Astrocyte (in vitro differentiated cells and primary cell): ENCODE results near the gene RHBG. TPM values are rescaled to one million over a fixed set of nuclear protein-coding genes. Genes with fewer than 3 reads are reported as not detected.
A peak's percentile ranks its signal among the peaks of the same experiment; 100 is the strongest.

Source experiments
- DNase-seq: peaks from one replicate; pipeline ENCODE4 v3.0.0-alpha.2; 2010; ENCODE audit warnings: low read depth
- FAIRE-seq: peaks from 2 replicates; lab custom pipeline; 2011; peaks lifted over from hg19 to GRCh38; lab: Jason Lieb, UNC
- H2AFZ ChIP-seq: 2 replicates; pipeline ENCODE4 v1.6.0; 2012; ENCODE audit warnings: low read depth, low read length, inconsistent platforms
- H3K27ac ChIP-seq: 2 replicates; pipeline ENCODE4 v1.5.1; 2011; ENCODE audit warnings: low read depth, low read length, inconsistent platforms
- H3K27me3 ChIP-seq: 2 replicates; pipeline ENCODE4 v1.6.0; 2011; ENCODE audit warnings: low read length, inconsistent platforms; ENCODE audit not compliant: insufficient read depth
- H3K36me3 ChIP-seq: 2 replicates; pipeline ENCODE4 v1.5.1; 2011; ENCODE audit warnings: low read length, inconsistent platforms; ENCODE audit not compliant: insufficient read depth
- H3K4me1 ChIP-seq: 2 replicates; pipeline ENCODE4 v1.5.1; 2011; ENCODE audit warnings: low read length, inconsistent platforms; ENCODE audit not compliant: insufficient read depth
- H3K4me2 ChIP-seq: 2 replicates; pipeline ENCODE4 v1.6.0; 2012; ENCODE audit warnings: low read length, inconsistent platforms
- H3K4me3 ChIP-seq: 2 replicates; pipeline ENCODE4 v1.5.1; 2011; ENCODE audit warnings: low read depth, mild to moderate bottlenecking, low read length, inconsistent platforms; ENCODE audit not compliant: insufficient read depth
- H3K79me2 ChIP-seq: 2 replicates; pipeline ENCODE4 v1.6.0; 2012; ENCODE audit warnings: mild to moderate bottlenecking, low read length, inconsistent platforms; ENCODE audit not compliant: insufficient read depth
- H3K9ac ChIP-seq: 2 replicates; pipeline ENCODE4 v1.6.0; 2012; ENCODE audit warnings: mild to moderate bottlenecking, low read length, inconsistent platforms
- H3K9me3 ChIP-seq: 2 replicates; pipeline ENCODE4 v1.5.1; 2012; ENCODE audit warnings: low read depth, mild to moderate bottlenecking, low read length, inconsistent platforms; ENCODE audit not compliant: insufficient read depth
- H4K20me1 ChIP-seq: 2 replicates; pipeline ENCODE4 v1.6.0; 2012; ENCODE audit warnings: low read length, inconsistent platforms; ENCODE audit not compliant: insufficient read depth
- H3K27ac Mint-ChIP-seq: one replicate; pipeline ENCODE4 v1.8.0; 2021; ENCODE audit warnings: mild to moderate bottlenecking, mixed read lengths; ENCODE audit not compliant: unreplicated experiment
- H3K27me3 Mint-ChIP-seq: one replicate; pipeline ENCODE4 v1.8.0; 2021; ENCODE audit warnings: low read depth, mixed read lengths; ENCODE audit not compliant: unreplicated experiment
- H3K36me3 Mint-ChIP-seq: one replicate; pipeline ENCODE4 v1.8.0; 2021; ENCODE audit warnings: low read depth, mixed read lengths; ENCODE audit not compliant: unreplicated experiment
- H3K4me1 Mint-ChIP-seq: one replicate; pipeline ENCODE4 v1.8.0; 2021; ENCODE audit warnings: low read depth, mixed read lengths; ENCODE audit not compliant: unreplicated experiment
- H3K4me3 Mint-ChIP-seq: one replicate; pipeline ENCODE4 v1.8.0; 2021; ENCODE audit warnings: mild to moderate bottlenecking, moderate library complexity, mixed read lengths; ENCODE audit not compliant: unreplicated experiment
- H3K9me3 Mint-ChIP-seq: one replicate; pipeline ENCODE4 v1.8.0; 2021; ENCODE audit warnings: mild to moderate bottlenecking, mixed read lengths; ENCODE audit not compliant: unreplicated experiment
- EZH2 ChIP-seq: IDR thresholded peaks from 2 replicates; pipeline ENCODE4 v1.6.1; 2012; ENCODE audit warnings: mild to moderate bottlenecking, low read length, inconsistent platforms; ENCODE audit not compliant: insufficient read depth
- total RNA-seq: library from RNA; stranded (reverse); gene quantifications from 2 replicates; pipeline ENCODE4 v1.2.1, GENCODE V29; 2021
- TF ChIP-seq, protein P1 (sequence below): IDR thresholded peaks from 2 replicates; pipeline ENCODE4 v1.5.1; 2011; ENCODE audit warnings: low read depth, mild to moderate bottlenecking, inconsistent platforms, low read length, moderate library complexity; ENCODE audit not compliant: insufficient read depth

RHBG gene
- total RNA-seq, 1 donor from 2014 or later = not detected

GRCh38 chr1:156385534-156386031 is 16.6 kb downstream of the RHBG start:
- no peaks in the 10 kb centered on the region for H3K79me2 ChIP-seq
- H3K27me3 Mint-ChIP-seq = peaks cover 57% of the 10 kb centered on the region
- H2AFZ ChIP-seq = peak overlapping the region; percentile 4
- no peak overlapping the region for H3K4me3 Mint-ChIP-seq
- H3K9me3 ChIP-seq = no peaks in the 10 kb centered on the region
- H3K4me3 ChIP-seq = no peak overlapping the region
- H3K9ac ChIP-seq = no peak overlapping the region
- no peak overlapping the region for H3K4me2 ChIP-seq
- no peaks in the 10 kb centered on the region for H3K36me3 ChIP-seq
- H3K36me3 Mint-ChIP-seq = no peaks in the 10 kb centered on the region
- peaks cover 22% of the 10 kb centered on the region for H3K27me3 ChIP-seq
- TF ChIP-seq, protein P1, sequence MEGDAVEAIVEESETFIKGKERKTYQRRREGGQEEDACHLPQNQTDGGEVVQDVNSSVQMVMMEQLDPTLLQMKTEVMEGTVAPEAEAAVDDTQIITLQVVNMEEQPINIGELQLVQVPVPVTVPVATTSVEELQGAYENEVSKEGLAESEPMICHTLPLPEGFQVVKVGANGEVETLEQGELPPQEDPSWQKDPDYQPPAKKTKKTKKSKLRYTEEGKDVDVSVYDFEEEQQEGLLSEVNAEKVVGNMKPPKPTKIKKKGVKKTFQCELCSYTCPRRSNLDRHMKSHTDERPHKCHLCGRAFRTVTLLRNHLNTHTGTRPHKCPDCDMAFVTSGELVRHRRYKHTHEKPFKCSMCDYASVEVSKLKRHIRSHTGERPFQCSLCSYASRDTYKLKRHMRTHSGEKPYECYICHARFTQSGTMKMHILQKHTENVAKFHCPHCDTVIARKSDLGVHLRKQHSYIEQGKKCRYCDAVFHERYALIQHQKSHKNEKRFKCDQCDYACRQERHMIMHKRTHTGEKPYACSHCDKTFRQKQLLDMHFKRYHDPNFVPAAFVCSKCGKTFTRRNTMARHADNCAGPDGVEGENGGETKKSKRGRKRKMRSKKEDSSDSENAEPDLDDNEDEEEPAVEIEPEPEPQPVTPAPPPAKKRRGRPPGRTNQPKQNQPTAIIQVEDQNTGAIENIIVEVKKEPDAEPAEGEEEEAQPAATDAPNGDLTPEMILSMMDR = peak; percentile 86
- TF ChIP-seq EZH2 = no peak
- H3K4me1 Mint-ChIP-seq = no peaks in the 10 kb centered on the region
- no peak overlapping the region for H3K27ac ChIP-seq
- H3K27ac Mint-ChIP-seq = no peak overlapping the region
- no peaks in the 10 kb centered on the region for H4K20me1 ChIP-seq
- H3K9me3 Mint-ChIP-seq = no peaks in the 10 kb centered on the region
- H3K4me1 ChIP-seq = peaks cover 3% of the 10 kb centered on the region
- DNase-seq (peak; percentile 18), FAIRE-seq (peak; percentile 41)

DNA sequence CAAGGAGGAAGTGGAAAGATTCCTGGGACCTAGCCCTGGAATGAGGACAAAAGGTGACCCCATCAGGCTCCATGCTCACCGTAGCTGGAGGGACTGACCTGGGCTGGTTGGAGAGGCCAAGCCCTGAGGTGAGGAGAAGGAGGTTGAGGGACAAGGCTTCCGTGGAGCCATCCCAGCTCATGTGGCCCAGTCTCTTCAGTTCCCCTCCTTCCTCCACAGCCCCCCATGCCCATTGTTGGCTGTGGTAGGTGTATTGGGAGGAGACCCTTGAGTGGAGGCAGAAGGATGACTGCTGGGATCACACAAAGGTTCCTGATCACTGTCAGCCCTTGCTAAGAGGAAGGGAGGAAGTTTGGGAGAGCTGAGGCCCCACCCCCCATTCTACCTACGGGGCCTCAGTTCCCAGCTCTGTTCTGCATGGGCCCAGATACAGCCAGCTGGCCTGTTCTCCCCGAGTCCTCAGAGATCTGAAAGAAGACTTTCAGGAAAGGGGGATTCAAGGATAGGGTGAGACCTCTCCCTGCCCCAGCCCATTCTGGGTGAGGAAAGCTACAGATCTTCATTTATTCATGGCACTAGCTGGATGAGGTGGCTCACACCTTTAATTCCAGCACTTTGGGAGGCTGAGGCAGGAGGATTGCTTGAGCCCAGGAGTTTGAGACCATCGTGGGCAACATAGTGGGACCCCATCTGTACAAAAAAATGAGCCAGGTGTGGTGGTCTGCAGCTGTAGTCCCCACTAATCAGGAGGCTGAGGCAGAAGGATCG is 17.3 kb downstream of the RHBG start:
- H3K9me3 Mint-ChIP-seq = no peaks in the 10 kb centered on the region
- H3K27me3 Mint-ChIP-seq = peaks cover 59% of the 10 kb centered on the region
- Histone ChIP-seq H3K79me2 (no peaks in the 10 kb centered on the region), H3K4me3 (no peak overlapping the region), H3K36me3 (no peaks in the 10 kb centered on the region), H3K4me2 (no peak overlapping the region), H4K20me1 (no peaks in the 10 kb centered on the region), H2AFZ (peak overlapping the region; percentile 4), H3K27me3 (peaks cover 23% of the 10 kb centered on the region), H3K9ac (no peak overlapping the region), H3K4me1 (peaks cover 3% of the 10 kb centered on the region), H3K27ac (no peak overlapping the region), H3K9me3 (no peaks in the 10 kb centered on the region)
- TF ChIP-seq EZH2 = no peak
- TF ChIP-seq, protein P1 = no peak
- no peak overlapping the region for H3K4me3 Mint-ChIP-seq
- FAIRE-seq (no peak), DNase-seq (no peak)
- H3K4me1 Mint-ChIP-seq = no peaks in the 10 kb centered on the region
- no peak overlapping the region for H3K27ac Mint-ChIP-seq
- H3K36me3 Mint-ChIP-seq = no peaks in the 10 kb centered on the region
